Cardiac fibroblast (primary cell): ENCODE results near the gene C11orf58.

Experiments
- DNase-seq, 2 donors: peaks; one replicate each; pipeline versions ENCODE4 v3.0.0 to v3.0.0-alpha.2; 2010; ENCODE audit warnings: low read depth in 2 of 2
- H3K4me3 ChIP-seq, 2 donors: replicated peaks in 1 of 2; 1 replicate in 1 of 2; 2 replicates in 1 of 2; pipeline ENCODE4 v1.5.1; 2011; ENCODE audit warnings: low read depth in 2 of 2, low read length in 2 of 2, mild to moderate bottlenecking in 2 of 2, moderate library complexity in 1 of 2
- TF ChIP-seq, protein P1 (sequence below): IDR thresholded peaks from one replicate; pipeline ENCODE4 v1.5.1; 2011; ENCODE audit warnings: low read depth, mild to moderate bottlenecking, low read length, inconsistent platforms

C11orf58 gene

DNA sequence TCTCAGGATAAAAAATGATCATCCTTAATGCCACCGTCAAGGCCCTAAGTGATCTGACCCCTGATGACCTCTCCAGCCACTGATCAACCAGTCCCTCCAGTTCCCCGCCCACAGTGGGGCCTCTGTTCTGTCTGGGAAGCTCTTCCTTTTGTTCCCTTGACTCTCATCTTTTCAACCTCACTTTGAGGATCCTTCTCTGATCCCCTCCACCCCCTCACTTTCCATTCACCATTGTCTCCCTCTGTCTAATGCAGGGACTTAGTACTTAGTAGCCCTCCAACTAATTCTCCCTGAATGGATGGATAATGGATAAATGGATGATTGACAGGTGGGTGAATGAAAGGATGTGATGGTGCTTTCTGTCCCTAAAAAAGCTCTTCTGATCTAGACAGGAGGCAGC is 45.6 kb downstream of the C11orf58 start:
- DNase-seq, result no peak
- no peak overlapping the region for H3K4me3 ChIP-seq
- TF ChIP-seq, protein P1, sequence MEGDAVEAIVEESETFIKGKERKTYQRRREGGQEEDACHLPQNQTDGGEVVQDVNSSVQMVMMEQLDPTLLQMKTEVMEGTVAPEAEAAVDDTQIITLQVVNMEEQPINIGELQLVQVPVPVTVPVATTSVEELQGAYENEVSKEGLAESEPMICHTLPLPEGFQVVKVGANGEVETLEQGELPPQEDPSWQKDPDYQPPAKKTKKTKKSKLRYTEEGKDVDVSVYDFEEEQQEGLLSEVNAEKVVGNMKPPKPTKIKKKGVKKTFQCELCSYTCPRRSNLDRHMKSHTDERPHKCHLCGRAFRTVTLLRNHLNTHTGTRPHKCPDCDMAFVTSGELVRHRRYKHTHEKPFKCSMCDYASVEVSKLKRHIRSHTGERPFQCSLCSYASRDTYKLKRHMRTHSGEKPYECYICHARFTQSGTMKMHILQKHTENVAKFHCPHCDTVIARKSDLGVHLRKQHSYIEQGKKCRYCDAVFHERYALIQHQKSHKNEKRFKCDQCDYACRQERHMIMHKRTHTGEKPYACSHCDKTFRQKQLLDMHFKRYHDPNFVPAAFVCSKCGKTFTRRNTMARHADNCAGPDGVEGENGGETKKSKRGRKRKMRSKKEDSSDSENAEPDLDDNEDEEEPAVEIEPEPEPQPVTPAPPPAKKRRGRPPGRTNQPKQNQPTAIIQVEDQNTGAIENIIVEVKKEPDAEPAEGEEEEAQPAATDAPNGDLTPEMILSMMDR, result no peak

DNA sequence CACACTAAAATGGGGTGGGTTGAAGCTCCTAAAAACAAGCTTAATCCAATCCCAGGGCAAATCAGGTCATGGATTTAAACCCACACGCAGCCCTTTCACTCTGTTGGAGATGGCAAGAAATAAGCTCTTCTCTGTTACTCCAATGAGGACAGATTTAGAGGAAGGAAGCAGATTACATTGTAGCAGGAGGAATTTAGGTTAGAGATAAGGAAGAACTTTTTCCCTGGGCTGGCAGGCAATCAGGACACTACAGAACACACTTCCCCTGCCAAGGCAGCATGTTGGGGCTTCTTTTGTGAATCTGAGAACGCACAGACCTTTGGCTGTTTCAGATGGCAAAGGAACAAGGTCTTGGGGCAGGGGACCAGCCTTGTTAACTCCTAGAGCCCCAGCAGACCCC is 46.2 kb downstream of the C11orf58 start:
- peak in 1 of 2 donors; percentile 55 for DNase-seq
- TF ChIP-seq, protein P1, result no peak
- no peak overlapping the region for H3K4me3 ChIP-seq

- TF ChIP-seq, protein P1, result peak; percentile 91
- no peak overlapping the region for H3K4me3 ChIP-seq
- DNase-seq, result peak; percentile 86 to 88
Observed at GRCh38 chr11:16785520-16786128, 47.2 kb downstream of the C11orf58 start.

GRCh38 chr11:16786131-16786530 is 47.7 kb downstream of the C11orf58 start:
- H3K4me3 ChIP-seq, result no peak overlapping the region
- no peak for DNase-seq
- TF ChIP-seq, protein P1, result no peak

DNA sequence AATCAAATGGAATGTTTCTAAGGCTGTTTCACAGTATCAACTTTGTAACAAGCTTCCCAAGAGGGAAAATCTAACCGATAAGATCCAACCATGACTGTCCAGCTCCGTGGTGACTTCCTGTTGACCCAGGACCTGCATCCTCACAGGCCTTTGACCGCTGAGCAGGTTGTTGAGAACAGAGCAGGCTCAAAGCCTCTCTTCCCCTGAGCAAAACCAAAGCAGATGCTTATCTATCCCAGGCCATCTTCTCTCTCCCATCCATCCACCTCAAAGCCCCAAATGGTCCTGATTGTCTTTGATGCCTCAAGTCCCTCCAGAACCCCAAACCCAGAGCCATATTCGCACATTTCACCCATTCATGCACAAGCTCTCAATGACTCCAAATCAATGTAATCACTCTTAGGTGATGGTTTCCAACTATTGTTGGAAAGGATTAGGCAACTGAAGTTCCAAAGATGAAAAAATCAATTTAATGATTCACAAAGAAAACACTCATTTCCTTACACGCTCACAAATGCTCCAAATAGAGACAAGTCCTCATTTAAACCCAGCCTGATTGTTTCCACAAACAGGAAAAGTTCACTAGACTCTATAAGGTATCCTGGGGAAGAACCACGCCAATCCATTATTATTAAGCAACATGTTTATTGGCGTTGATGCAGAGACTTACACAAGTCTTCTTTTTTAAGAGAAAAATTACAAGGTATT is 48.7 kb downstream of the C11orf58 start:
- peak; percentile 35 to 68 for DNase-seq
- TF ChIP-seq, protein P1, result no peak
- H3K4me3 ChIP-seq, result no peak overlapping the region

DNA sequence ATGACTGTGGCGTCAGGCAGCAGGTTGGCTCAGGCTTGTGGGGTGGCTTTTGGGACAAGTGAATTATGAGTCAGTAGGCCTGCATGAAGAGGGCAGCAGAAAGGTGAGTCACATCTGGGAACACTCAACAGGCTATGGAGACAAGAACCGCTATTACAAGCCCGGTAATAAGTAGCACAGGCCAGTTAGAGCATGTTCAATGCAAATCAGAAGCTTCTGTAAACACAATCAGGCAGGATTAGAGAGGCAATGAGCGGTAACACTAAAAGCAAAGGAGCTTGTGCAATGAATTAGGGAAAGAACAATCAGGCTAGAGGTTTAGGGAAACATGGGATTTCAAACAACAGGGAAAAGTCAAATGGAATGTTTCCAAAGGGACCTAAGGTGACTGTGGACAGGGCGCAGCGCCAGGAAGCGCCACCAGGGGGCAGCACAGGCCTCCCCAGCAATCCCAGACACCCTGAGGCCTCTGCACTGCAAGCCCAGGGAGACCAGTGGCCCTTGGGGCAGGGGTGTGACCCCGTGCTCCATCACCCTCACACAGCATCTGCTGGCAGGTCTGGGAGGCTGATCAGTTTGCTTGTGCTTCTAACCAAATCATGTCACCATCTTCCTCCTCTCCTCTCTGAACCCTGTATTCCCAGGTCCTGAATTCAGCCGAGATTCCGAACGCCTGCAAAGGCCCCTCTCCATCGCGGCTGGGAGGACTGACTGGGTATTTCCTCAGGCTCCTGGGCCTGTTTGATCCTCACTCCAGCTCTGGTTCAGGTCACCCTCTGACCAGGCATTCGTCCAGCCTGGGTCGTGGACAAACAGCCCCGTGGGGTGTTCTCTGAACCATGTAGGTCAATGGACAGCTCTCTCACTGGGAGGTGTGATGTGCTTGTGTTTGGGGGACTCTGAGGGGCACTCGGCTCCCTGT is 50.0 kb downstream of the C11orf58 start:
- no peak overlapping the region for H3K4me3 ChIP-seq
- peak; percentile 86 to 87 for DNase-seq
- TF ChIP-seq, protein P1, result peak; percentile 97
